Liver (tissue), 3 donors: ENCODE measurements around the gene FLNB.

Source experiments
- CTCF ChIP-seq: fragments of 150-350 bp; IDR thresholded peaks from 2 replicates; pipeline ENCODE4 v1.5.1; 2017; ENCODE audit warnings: improper control_type of control experiment, low read depth, low read length; ENCODE audit not compliant: missing input control
- FOXA1 ChIP-seq: IDR thresholded peaks from 2 replicates; pipeline ENCODE4 v1.6.1; 2016; ENCODE audit warnings: antibody characterized with exemption
- JUND ChIP-seq, 2 donors: IDR thresholded peaks; 2 replicates each; pipeline ENCODE4 v1.6.1; 2016; ENCODE audit warnings: antibody characterized with exemption in 2 of 2
- MAX ChIP-seq: IDR thresholded peaks from 2 replicates; pipeline ENCODE4 v1.6.1; 2016; ENCODE audit warnings: antibody characterized with exemption
- RAD21 ChIP-seq, 2 donors: IDR thresholded peaks; 2 replicates each; pipeline ENCODE4 v1.6.1; 2016; ENCODE audit warnings: antibody characterized with exemption in 2 of 2, mild to moderate bottlenecking in 2 of 2
- YY1 ChIP-seq: IDR thresholded peaks from 2 replicates; pipeline ENCODE4 v1.6.1; 2016; ENCODE audit warnings: antibody characterized with exemption, mild to moderate bottlenecking
- donor health status: healthy.
- donor health status: healthy.

- TF ChIP-seq FOXA1: no peak
- no peak for TF ChIP-seq RAD21 (IDR thresholded peaks at IDR 0.05)
- no peak for TF ChIP-seq CTCF
- TF ChIP-seq JUND (IDR thresholded peaks at IDR 0.05): no peak
- TF ChIP-seq MAX: no peak
- no peak for TF ChIP-seq YY1
These were observed 189.4 kb downstream of the FLNB start for GRCh38 chr3:58197588-58197987.
